OCI-LY3 (cell line): ENCODE results near the gene LASP1.

ENCODE experiments used
- H2AFZ ChIP-seq: fragments of 200-600, 300-600 bp; shearing (Covaris generic); 2 replicates; pipeline ENCODE4 v1.6.0; 2014; ENCODE audit warnings: antibody characterized with exemption, low read depth, low read length
- H3K27ac ChIP-seq: fragments of 200-600, 300-600 bp; sonication (generic); 2 replicates; pipeline ENCODE4 v1.5.1; 2014; ENCODE audit warnings: mild to moderate bottlenecking, low read length, moderate library complexity, mixed read lengths
- H3K27me3 ChIP-seq: fragments of 200-600, 300-600 bp; sonication (generic); 2 replicates; pipeline ENCODE4 v1.6.1; 2014; ENCODE audit warnings: low read depth, low read length, mixed read lengths
- H3K36me3 ChIP-seq: fragments of 200-600, 300-600 bp; sonication (generic); replicated peaks from 2 replicates; pipeline ENCODE3; 2014; ENCODE audit warnings: low read depth, low read length, mixed read lengths
- H3K4me1 ChIP-seq: fragments of 300-600, 200-600 bp; sonication (generic); 2 replicates; pipeline ENCODE4 v1.6.1; 2014; ENCODE audit warnings: low read length, mixed read lengths
- H3K4me2 ChIP-seq: fragments of 200-600, 300-600 bp; sonication (generic); 2 replicates; pipeline ENCODE4 v1.6.1; 2014; ENCODE audit warnings: low read length, mixed read lengths
- H3K4me3 ChIP-seq: fragments of 300-600, 200-600 bp; sonication (generic); 2 replicates; pipeline ENCODE4 v1.5.1; 2014; ENCODE audit warnings: antibody characterized with exemption, mild to moderate bottlenecking, low read length, moderate library complexity
- H3K79me2 ChIP-seq: fragments of 300-600, 200-600 bp; shearing (Covaris generic); 2 replicates; pipeline ENCODE4 v1.6.1; 2014; ENCODE audit warnings: mild to moderate bottlenecking, low read length, mixed read lengths
- H3K9ac ChIP-seq: fragments of 300-600, 200-600 bp; shearing (Covaris generic); 2 replicates; pipeline ENCODE4 v1.6.0; 2014; ENCODE audit warnings: mild to moderate bottlenecking, low read length, moderate library complexity
- H3K9me3 ChIP-seq: fragments of 200-600, 300-600 bp; shearing (Covaris generic); 2 replicates; pipeline ENCODE4 v1.6.1; 2014; ENCODE audit warnings: low read length, mixed read lengths; ENCODE audit not compliant: insufficient read depth
- H4K20me1 ChIP-seq: fragments of 200-600, 300-600 bp; sonication (generic); 2 replicates; pipeline ENCODE4 v1.6.1; 2016; ENCODE audit warnings: low read length, mixed read lengths; ENCODE audit not compliant: insufficient read depth
- CTCF ChIP-seq: fragments of 200-600, 300-600 bp; sonication (generic); IDR thresholded peaks from 2 replicates; pipeline ENCODE4 v1.5.1; 2014; ENCODE audit warnings: antibody characterized with exemption, low read length, low read depth
- EZH2phosphoT487 ChIP-seq: fragments of 200-600 bp; shearing (Covaris generic); IDR thresholded peaks from 2 replicates; pipeline ENCODE4 v1.6.1; 2018; ENCODE audit warnings: antibody characterized with exemption, mixed run types, low read depth

The LASP1 gene

GRCh38 chr17:38903404-38903803 is 33.5 kb downstream of the LASP1 start:
- no peaks in the 10 kb centered on the region for H3K27me3 ChIP-seq
- no peak overlapping the region for H2AFZ ChIP-seq
- H3K4me1 ChIP-seq: peaks cover 16% of the 10 kb centered on the region
- H3K36me3 ChIP-seq: peaks cover 23% of the 10 kb centered on the region
- no peaks in the 10 kb centered on the region for H3K9me3 ChIP-seq
- no peaks in the 10 kb centered on the region for H3K79me2 ChIP-seq
- H4K20me1 ChIP-seq: no peaks in the 10 kb centered on the region
- H3K4me2 ChIP-seq: no peak overlapping the region
- no peak for TF ChIP-seq EZH2phosphoT487
- TF ChIP-seq CTCF: no peak
- no peak overlapping the region for H3K4me3 ChIP-seq
- no peak overlapping the region for H3K9ac ChIP-seq
- H3K27ac ChIP-seq: no peak overlapping the region

- no peaks in the 10 kb centered on the region for H4K20me1 ChIP-seq
- no peak for TF ChIP-seq EZH2phosphoT487
- TF ChIP-seq CTCF: no peak
- H3K4me1 ChIP-seq: peaks cover 5% of the 10 kb centered on the region; the same call in 1 of the 2 replicates
- H3K27ac ChIP-seq: no peak overlapping the region
- H3K27me3 ChIP-seq: no peaks in the 10 kb centered on the region
- no peak overlapping the region for H3K4me3 ChIP-seq
- no peaks in the 10 kb centered on the region for H3K79me2 ChIP-seq
- no peak overlapping the region for H3K4me2 ChIP-seq
- peaks cover 21% of the 10 kb centered on the region for H3K36me3 ChIP-seq
- H3K9ac ChIP-seq: no peak overlapping the region
- no peaks in the 10 kb centered on the region for H3K9me3 ChIP-seq
- no peak overlapping the region for H2AFZ ChIP-seq
Observed at GRCh38 chr17:38904892-38905291, 35.0 kb downstream of the LASP1 start.

GRCh38 chr17:38905375-38905774 is 35.5 kb downstream of the LASP1 start:
- no peaks in the 10 kb centered on the region for H3K9me3 ChIP-seq
- TF ChIP-seq CTCF (no peak), EZH2phosphoT487 (no peak)
- H3K4me1 ChIP-seq: peaks cover 5% of the 10 kb centered on the region; the same call in 1 of the 2 replicates
- H3K4me2 ChIP-seq: no peak overlapping the region
- no peaks in the 10 kb centered on the region for H3K79me2 ChIP-seq
- H3K4me3 ChIP-seq: no peak overlapping the region
- H4K20me1 ChIP-seq: no peaks in the 10 kb centered on the region
- no peak overlapping the region for H2AFZ ChIP-seq
- H3K9ac ChIP-seq: no peak overlapping the region
- no peak overlapping the region for H3K27ac ChIP-seq
- H3K36me3 ChIP-seq: peaks cover 21% of the 10 kb centered on the region
- H3K27me3 ChIP-seq: no peaks in the 10 kb centered on the region

- no peak overlapping the region for H3K4me2 ChIP-seq
- H3K36me3 ChIP-seq: peaks cover 18% of the 10 kb centered on the region
- H3K27ac ChIP-seq: no peak overlapping the region
Observed at GRCh38 chr17:38906460-38907228, 36.8 kb downstream of the LASP1 start.

More at GRCh38 chr17:38906460-38907228, 36.8 kb downstream of the LASP1 start:
- no peak overlapping the region for H2AFZ ChIP-seq
- H3K4me3 ChIP-seq: no peak overlapping the region
- no peaks in the 10 kb centered on the region for H3K79me2 ChIP-seq
- H4K20me1 ChIP-seq: no peaks in the 10 kb centered on the region
- H3K27me3 ChIP-seq: no peaks in the 10 kb centered on the region
- no peak for TF ChIP-seq CTCF
- TF ChIP-seq EZH2phosphoT487: no peak
- no peak overlapping the region for H3K9ac ChIP-seq
- H3K4me1 ChIP-seq: peaks cover 5% of the 10 kb centered on the region; the same call in 1 of the 2 replicates
- no peaks in the 10 kb centered on the region for H3K9me3 ChIP-seq
